ENCODE measurements around the gene SH3BP5L. TPM values are rescaled to one million over a fixed set of nuclear protein-coding genes. Genes with fewer than 3 reads are reported as not detected.
"Not testable (repeated sequence)": the region's sequence is repeated elsewhere in the genome, so short reads cannot be mapped to it uniquely, and the experiment has no call there.

SH3BP5L gene
- total and polyA plus RNA-seq, 3 donors from 2014 or later: 26.8 to 31.5 (median 31.1) TPM

DNA sequence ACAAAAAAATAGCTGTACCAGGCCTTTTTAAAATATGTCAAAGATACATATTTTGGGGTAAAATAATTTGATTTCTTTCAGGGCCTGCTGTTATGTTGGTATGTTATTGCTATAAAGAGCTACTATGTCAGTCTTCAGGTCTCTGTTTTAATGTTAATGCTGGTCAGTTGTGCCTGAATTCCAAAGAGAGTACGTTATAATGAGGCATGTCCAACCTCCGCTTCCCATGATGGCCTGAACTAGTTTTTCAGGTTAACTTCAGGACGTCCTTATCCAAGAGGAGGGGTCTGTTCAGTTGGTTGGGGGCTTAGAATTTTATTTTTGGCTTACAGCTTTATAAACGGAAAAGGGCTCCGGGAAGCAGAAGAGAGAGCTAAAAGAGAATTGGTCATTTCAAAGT, 35.3 kb downstream of the SH3BP5L start:
- H3K4me3 ChIP-seq: no peak overlapping the region
- no peaks in the 10 kb centered on the region for H3K36me3 ChIP-seq (ENCODE audit: low read depth, missing control alignments)
- H3K9me3 ChIP-seq: no peaks in the 10 kb centered on the region
- H3K27ac ChIP-seq: no peak overlapping the region
- H3K27me3 ChIP-seq: no peaks in the 10 kb centered on the region
- no peak for TF ChIP-seq POLR2A (IDR thresholded peaks at IDR 0.05)
- intact Hi-C loops (cut with DNase I; ENCODE audit: low total_unique reads): no loop called here
- no peaks in the 10 kb centered on the region for H3K4me1 ChIP-seq
- no peak for DNase-seq
- WGBS, 2 donors: 84 to 86% methylated on average over 5 of the region's 5 CpGs

DNA sequence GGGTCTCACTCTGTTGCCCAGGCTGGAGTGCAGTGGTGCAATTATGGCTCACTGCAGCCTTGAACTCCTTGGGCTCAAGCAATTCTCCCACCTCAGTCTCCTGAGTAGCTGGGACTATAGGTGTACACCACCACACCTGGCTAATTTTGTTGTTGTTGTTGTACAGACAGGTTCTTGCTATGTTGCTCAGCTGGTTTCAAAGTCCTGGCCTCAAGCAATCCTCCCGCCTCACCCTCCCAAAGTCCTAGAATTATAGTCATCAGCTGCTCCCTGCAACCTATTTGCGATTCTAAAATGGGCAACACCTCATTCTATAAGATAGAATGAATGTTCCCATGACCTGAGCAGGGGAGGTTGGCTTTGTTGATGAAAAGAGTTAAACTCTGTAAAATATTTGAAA, 36.4 kb downstream of the SH3BP5L start:
- H3K27me3 ChIP-seq; H3K27ac ChIP-seq; H3K36me3 ChIP-seq (ENCODE audit: low read depth, missing control alignments); intact Hi-C loops (cut with DNase I; ENCODE audit: low total_unique reads); H3K4me1 ChIP-seq; H3K9me3 ChIP-seq; H3K4me3 ChIP-seq; DNase-seq: not testable (repeated sequence)
- WGBS, 2 donors: 71 to 78% methylated on average over 2 of the region's 2 CpGs

DNA sequence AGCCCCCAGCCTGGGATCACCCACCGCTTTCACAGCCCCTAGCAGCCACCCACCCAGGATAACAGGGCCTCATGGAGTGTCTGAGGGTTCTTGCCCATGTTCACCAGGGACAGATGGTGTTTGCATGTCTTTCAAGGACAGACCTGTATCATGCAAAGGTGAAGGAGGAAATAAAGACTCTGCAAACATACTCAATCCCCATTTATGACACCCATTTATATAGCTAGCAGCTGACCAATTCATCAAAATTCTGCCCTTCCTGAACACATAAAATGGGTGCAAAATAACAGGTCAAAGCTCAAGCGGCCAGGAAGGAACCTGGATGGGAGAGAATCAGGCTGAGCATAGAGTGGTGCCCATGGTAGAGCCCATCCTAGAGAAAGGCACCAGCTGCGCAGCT, 37.4 kb downstream of the SH3BP5L start:
- no peak for TF ChIP-seq POLR2A (IDR thresholded peaks at IDR 0.05)
- TF ChIP-seq, protein P1, sequence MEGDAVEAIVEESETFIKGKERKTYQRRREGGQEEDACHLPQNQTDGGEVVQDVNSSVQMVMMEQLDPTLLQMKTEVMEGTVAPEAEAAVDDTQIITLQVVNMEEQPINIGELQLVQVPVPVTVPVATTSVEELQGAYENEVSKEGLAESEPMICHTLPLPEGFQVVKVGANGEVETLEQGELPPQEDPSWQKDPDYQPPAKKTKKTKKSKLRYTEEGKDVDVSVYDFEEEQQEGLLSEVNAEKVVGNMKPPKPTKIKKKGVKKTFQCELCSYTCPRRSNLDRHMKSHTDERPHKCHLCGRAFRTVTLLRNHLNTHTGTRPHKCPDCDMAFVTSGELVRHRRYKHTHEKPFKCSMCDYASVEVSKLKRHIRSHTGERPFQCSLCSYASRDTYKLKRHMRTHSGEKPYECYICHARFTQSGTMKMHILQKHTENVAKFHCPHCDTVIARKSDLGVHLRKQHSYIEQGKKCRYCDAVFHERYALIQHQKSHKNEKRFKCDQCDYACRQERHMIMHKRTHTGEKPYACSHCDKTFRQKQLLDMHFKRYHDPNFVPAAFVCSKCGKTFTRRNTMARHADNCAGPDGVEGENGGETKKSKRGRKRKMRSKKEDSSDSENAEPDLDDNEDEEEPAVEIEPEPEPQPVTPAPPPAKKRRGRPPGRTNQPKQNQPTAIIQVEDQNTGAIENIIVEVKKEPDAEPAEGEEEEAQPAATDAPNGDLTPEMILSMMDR (IDR thresholded peaks at IDR 0.05): no peak
- 76 to 79% methylated on average over 3 of the region's 3 CpGs for WGBS, 2 donors
- intact Hi-C loops (cut with DNase I; ENCODE audit: low total_unique reads): no loop called here

DNA sequence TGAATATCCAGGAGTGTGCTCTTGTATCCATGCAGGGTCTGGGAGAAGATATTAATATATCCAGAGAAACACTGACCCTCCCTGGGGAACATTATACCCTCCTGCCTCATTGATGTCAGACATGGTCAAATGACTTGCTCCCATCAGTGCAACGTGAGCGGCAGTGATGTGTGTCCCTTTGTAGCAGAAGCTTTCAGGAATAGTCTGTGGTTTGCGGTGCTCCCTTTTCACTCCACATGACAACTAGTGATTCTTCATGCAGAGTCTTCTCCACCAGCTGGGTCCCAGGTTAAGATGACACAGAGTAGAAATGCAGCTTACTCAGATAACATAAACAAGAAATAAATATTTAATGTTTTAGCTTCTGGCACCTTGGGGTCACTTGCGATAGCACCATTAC, 38.3 kb downstream of the SH3BP5L start:
- H3K27ac ChIP-seq: no peak overlapping the region
- H3K27me3 ChIP-seq: no peaks in the 10 kb centered on the region
- DNase-seq: no peak
- no peak overlapping the region for H3K4me3 ChIP-seq
- no peaks in the 10 kb centered on the region for H3K36me3 ChIP-seq (ENCODE audit: low read depth, missing control alignments)
- 83 to 95% methylated on average over 4 of the region's 4 CpGs for WGBS, 2 donors
- TF ChIP-seq, protein P1 (IDR thresholded peaks at IDR 0.05): no peak
- no peak for TF ChIP-seq POLR2A (IDR thresholded peaks at IDR 0.05)
- no peaks in the 10 kb centered on the region for H3K4me1 ChIP-seq
- intact Hi-C loops (cut with DNase I; ENCODE audit: low total_unique reads): no loop called here
- H3K9me3 ChIP-seq: no peaks in the 10 kb centered on the region

More for the DNA sequence above, 37.4 kb downstream of the SH3BP5L start:
- H3K9me3 ChIP-seq: no peaks in the 10 kb centered on the region
- H3K27ac ChIP-seq: no peak overlapping the region
- no peaks in the 10 kb centered on the region for H3K27me3 ChIP-seq
- DNase-seq: no peak
- no peak overlapping the region for H3K4me3 ChIP-seq
- no peaks in the 10 kb centered on the region for H3K4me1 ChIP-seq
- H3K36me3 ChIP-seq (ENCODE audit: low read depth, missing control alignments): no peaks in the 10 kb centered on the region

DNA sequence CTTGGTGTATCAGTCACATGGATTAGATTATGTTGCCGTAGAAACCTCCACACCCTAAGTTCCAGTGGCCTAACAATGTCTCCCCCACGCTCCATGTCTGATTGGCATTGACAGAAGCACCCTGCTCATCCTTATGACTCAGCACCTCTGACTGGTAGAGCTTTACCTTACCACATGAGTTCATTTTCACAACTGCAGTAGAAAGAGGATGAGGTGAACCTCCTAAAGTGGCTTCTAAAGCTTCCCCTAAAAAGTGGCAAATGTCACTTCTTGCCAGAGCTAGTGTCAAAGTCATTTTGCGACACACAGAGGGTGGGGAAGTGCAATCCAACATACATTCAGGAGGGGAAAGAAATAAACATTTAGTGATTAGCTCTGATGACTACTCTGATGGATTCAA, 39.6 kb downstream of the SH3BP5L start:
- no peak for DNase-seq
- intact Hi-C loops (cut with DNase I; ENCODE audit: low total_unique reads): no loop called here

DNA sequence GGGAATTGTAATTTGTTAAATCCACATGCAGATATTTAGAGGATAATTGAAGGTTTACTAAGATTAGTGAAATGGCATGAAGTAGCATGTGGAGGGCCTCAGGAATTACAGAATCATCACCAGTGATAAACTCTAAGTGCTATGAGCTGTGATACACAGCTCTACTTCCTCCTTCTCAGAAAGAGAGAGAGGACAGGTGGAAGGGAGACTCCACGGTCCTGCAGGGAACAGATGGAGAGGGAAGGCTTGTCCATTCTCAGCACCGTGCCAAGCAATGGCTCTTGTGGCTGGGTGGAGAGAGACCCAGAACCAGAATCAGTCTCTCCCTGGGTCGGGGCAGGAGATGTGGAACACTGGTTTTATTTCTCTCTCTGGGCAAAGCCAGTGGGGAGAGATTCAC, 42.3 kb downstream of the SH3BP5L start:
- Histone ChIP-seq H3K4me1 (no peaks in the 10 kb centered on the region), H3K9me3 (no peaks in the 10 kb centered on the region), H3K4me3 (no peak overlapping the region), H3K27ac (no peak overlapping the region), H3K36me3 (ENCODE audit: low read depth, missing control alignments) (no peaks in the 10 kb centered on the region), H3K27me3 (no peaks in the 10 kb centered on the region)
- WGBS, 2 donors: 60 to 75% methylated on average over 3 of the region's 3 CpGs
- intact Hi-C loops (cut with DNase I; ENCODE audit: low total_unique reads): no loop called here
- DNase-seq: no peak
- no peak for TF ChIP-seq POLR2A (IDR thresholded peaks at IDR 0.05)
- TF ChIP-seq, protein P1 (IDR thresholded peaks at IDR 0.05): no peak

More for the DNA sequence above, 39.6 kb downstream of the SH3BP5L start:
- TF ChIP-seq, protein P1 (IDR thresholded peaks at IDR 0.05): no peak
- TF ChIP-seq POLR2A (IDR thresholded peaks at IDR 0.05): no peak
- H3K4me3 ChIP-seq: no peak overlapping the region
- H3K36me3 ChIP-seq (ENCODE audit: low read depth, missing control alignments): no peaks in the 10 kb centered on the region
- no peak overlapping the region for H3K27ac ChIP-seq
- H3K9me3 ChIP-seq: no peaks in the 10 kb centered on the region
- 68 to 84% methylated on average over 3 of the region's 3 CpGs for WGBS, 2 donors
- H3K4me1 ChIP-seq: no peaks in the 10 kb centered on the region
- H3K27me3 ChIP-seq: no peaks in the 10 kb centered on the region

Data from testis (tissue), 3 donors.